Loucy (cell line): ENCODE data around the gene YTHDF1.

Experiments used
- CTCF ChIP-seq: fragments of 200-600 bp; sonication (generic); conservative IDR thresholded peaks from 2 replicates; pipeline ENCODE4 v1.5.1; 2014; ENCODE audit warnings: mild to moderate bottlenecking, antibody characterized with exemption, low read length
- EZH2phosphoT487 ChIP-seq: fragments of 200-600 bp; IDR thresholded peaks from 2 replicates; pipeline ENCODE4 v1.6.1; 2018; ENCODE audit warnings: antibody characterized with exemption, mild to moderate bottlenecking, moderate library complexity, borderline replicate concordance

GRCh38 chr20:63227260-63227659 is 11.3 kb upstream of the YTHDF1 start:
- TF ChIP-seq CTCF (no peak), EZH2phosphoT487 (no peak)
